COLO829 (cell line): ENCODE results near the gene TMUB1.
"Not testable (repeated sequence)": the region's sequence is repeated elsewhere in the genome, so short reads cannot be mapped to it uniquely, and the experiment has no call there.

ENCODE experiments used
- DNase-seq: peaks from one replicate; pipeline ENCODE4 v3.0.0; 2012; ENCODE audit warnings: low spot score

The TMUB1 gene

GRCh38 chr7:151053096-151053495, 30.2 kb downstream of the TMUB1 start:
- DNase-seq = no peak

GRCh38 chr7:151051108-151051507, 32.2 kb downstream of the TMUB1 start:
- DNase-seq = no peak

GRCh38 chr7:151048911-151049463, 34.3 kb downstream of the TMUB1 start:
- DNase-seq = no peak

GRCh38 chr7:151047976-151048815, 35.1 kb downstream of the TMUB1 start, which contains the start of gene ASIC3:
Gene ASIC3 (plus strand): TSS chr7:151048531. CDS start chr7:151048886, 355 bp downstream.
- no peak for DNase-seq

- no peak for DNase-seq
Measured at GRCh38 chr7:151046603-151047573, 36.4 kb downstream of the TMUB1 start.

- no peak for DNase-seq
Measured at GRCh38 chr7:151045967-151046366, 37.3 kb downstream of the TMUB1 start.

- no peak for DNase-seq
Measured at GRCh38 chr7:151045262-151045661, 38.0 kb downstream of the TMUB1 start.

DNA sequence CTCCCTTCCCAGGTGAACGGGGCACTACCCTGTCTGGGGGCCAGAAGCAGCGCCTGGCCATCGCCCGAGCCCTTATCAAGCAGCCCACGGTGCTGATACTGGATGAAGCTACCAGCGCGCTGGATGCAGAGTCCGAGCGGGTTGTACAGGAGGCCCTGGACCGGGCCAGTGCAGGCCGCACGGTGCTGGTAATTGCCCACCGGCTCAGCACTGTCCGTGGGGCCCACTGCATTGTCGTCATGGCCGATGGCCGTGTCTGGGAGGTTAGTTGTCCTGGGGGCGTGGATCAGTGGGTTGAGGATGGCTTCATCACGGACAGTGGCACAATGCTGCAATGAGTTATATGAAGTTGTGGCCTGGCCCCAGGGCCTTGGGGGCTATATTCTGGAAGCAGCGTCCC, 39.3 kb downstream of the TMUB1 start:
- no peak for DNase-seq

DNA sequence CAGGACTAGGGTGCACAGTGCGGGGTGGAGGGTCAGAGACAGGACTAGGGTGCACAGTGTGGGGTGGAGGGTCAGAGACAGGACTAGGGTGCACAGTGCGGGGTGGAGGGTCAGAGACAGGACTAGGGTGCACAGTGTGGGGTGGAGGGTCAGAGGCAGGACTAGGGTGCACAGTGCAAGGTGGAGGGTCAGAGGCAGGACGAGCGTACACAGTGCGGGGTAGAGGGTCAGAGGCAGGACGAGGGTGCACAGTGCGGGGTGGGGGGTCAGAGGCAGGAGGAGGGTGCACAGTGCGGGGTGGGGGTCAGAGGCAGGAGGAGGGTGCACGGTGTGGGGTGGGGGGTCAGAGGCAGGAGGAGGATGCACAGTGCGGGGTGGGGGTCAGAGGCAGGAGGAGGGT, 39.8 kb downstream of the TMUB1 start:
- DNase-seq = not testable (repeated sequence)

- no peak for DNase-seq
Measured at GRCh38 chr7:151040616-151041375, 42.5 kb downstream of the TMUB1 start.

GRCh38 chr7:151039850-151040548, 43.3 kb downstream of the TMUB1 start:
- DNase-seq = no peak

DNA sequence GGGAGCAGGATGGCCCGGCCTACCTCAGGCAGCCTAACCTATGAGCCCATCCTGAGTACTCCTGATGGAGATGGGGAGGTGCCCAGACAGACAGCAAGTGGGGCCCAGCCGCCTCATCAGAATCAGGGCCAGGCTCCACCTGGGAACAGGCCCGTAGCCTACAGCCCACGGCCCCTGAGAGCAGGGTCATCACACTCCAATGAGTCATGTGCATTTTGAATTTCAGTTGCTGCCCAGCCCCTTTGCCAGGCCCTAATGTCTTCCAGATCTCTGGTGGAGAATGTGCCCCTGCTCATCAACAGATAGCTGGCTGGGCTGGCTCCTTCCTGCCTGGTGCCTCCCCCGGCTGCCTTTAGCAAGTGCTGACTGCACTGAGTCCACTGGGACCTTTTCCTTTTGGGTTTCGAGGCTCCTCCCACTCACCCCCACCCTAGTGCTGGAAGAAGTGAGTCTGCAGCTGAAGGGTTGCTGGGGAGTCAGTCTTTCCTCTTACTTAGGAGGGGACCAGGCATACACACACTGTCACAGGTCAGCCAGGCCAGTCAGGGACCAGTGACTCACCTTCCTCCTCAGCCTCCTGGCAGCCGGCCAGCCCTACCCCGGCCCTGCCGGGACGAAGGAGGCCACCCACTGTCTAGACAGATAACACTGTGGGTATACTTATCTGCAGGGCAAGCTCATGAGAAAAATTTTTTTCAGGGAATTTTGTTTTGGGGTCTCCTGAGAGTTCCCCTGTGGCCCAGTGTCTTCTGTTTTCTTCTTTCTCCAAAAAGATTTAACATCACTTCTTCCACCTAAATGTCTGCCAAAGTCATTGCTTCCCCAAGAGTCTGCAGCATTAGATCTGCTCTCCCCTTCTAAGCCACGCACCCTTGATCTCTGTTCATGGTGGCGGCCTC, 44.1 kb downstream of the TMUB1 start:
- DNase-seq = peak; percentile 84

DNA sequence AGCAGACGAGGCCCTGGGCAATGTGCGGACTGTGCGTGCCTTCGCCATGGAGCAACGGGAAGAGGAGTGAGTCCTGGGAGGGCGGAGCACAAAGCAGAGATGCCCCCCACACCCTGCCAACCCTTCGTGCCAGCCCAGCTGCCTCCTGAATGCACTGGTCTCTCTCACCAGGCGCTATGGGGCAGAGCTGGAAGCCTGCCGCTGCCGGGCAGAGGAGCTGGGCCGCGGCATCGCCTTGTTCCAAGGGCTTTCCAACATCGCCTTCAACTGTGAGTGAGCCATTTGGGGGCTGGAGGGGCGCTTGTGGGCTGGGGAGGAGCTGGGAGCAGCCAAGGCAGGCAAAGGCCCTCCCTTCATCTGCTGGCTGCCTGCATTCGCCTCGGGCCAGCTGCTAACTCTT, 47.4 kb downstream of the TMUB1 start:
- DNase-seq = no peak

- DNase-seq = no peak
Measured at GRCh38 chr7:151035026-151035717, 48.1 kb downstream of the TMUB1 start.

DNA sequence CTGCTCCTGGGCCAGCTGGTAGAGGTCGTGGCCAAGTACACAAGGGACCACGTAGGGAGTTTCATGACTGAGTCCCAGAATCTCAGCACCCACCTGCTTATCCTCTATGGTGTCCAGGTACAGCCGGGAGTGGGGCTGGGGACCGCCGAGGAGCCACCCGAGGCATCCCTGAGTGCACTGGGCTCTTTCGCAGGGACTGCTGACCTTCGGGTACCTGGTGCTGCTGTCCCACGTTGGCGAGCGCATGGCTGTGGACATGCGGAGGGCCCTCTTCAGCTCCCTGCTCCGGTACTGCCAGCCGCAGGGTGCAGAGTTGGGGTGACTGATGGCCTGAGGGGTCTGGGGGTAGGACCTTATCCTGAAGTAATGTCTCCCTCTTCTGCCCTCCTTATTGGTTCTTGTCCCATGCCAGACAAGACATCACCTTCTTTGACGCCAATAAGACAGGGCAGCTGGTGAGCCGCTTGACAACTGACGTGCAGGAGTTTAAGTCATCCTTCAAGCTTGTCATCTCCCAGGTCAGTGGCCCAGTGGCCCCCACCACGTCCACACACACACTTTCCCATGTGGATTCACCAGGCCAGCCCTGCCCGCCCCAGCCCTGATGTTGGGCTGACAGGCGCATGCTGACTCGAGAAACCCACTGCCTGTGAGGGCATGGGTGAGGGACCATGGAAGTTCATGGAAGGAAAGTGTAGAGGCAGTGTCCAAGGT, 48.8 kb downstream of the TMUB1 start:
- no peak for DNase-seq

GRCh38 chr7:151033864-151034249, 49.4 kb downstream of the TMUB1 start:
- no peak for DNase-seq

DNA sequence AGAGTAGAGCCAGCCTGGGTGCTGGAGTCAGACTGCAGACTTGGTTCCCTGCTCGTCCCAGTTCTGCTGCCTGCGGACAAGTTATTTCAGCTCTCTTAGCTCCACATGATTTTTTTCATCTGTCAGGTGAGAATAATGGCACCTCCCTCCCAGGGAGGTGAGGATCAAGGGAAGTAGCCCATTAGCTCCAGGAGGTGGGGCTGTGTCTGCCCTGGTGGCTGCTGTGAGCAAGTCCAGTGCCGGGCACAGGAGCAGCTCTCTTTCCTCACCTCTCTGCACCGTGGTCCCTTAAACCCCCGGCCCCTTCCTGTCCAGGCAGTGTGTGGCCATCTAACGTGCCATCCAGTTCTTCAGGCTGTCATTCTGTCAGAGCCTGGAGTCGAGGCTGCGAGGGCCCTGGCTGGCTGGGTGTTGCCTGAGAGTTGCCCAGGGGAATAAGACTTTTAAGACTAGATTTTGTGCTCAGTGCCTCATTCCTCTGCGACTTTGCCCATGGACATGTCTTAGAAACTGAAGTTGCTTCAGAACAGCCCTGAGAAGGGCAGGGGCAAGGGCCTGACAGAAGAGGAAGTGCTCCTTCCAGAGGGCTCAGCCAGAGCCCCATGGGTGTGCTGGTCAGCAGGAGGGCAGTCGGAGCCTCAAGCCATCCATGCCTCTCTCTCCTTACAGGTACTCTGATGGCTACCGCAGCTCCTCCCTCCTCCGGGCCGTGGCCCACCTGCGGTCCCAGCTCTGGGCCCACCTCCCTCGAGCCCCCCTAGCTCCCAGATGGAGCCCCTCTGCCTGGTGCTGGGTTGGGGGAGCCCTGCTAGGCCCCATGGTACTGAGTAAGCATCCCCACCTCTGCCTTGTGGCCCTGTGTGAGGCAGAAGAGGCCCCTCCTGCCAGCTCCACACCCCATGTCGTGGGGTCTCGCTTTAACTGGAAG, 50.1 kb downstream of the TMUB1 start:
- no peak for DNase-seq
